Stimulated activated CD4-positive, alpha-beta T cell treated with anti-CD3 and anti-CD28 coated beads, Interleukin-15, amount 100 ng/mL, for 24 hours (primary cell): ENCODE results near the gene DLG2.
"Not testable (repeated sequence)": the region's sequence is repeated elsewhere in the genome, so short reads cannot be mapped to it uniquely, and the experiment has no call there.

Source experiments
- DNase-seq: peaks from one replicate; pipeline ENCODE4 v3.0.0-alpha.2; 2020

DLG2 gene

GRCh38 chr11:83809274-83809673, 1817.9 kb downstream of the DLG2 start:
- no peak for DNase-seq

- no peak for DNase-seq
Observed at GRCh38 chr11:83801799-83802198, 1825.3 kb downstream of the DLG2 start.

- no peak for DNase-seq
Observed at GRCh38 chr11:83793310-83793709, 1833.8 kb downstream of the DLG2 start.

GRCh38 chr11:83791557-83791956, 1835.6 kb downstream of the DLG2 start:
- no peak for DNase-seq

GRCh38 chr11:83785942-83786341, 1841.2 kb downstream of the DLG2 start:
- DNase-seq: no peak

GRCh38 chr11:83784419-83784818, 1842.7 kb downstream of the DLG2 start:
- no peak for DNase-seq

GRCh38 chr11:83782329-83782728, 1844.8 kb downstream of the DLG2 start:
- no peak for DNase-seq

GRCh38 chr11:83779876-83780275, 1847.3 kb downstream of the DLG2 start:
- DNase-seq: no peak

GRCh38 chr11:83778596-83778995, 1848.5 kb downstream of the DLG2 start:
- no peak for DNase-seq

GRCh38 chr11:83773950-83774880, 1852.9 kb downstream of the DLG2 start:
- no peak for DNase-seq

GRCh38 chr11:83768489-83768888, 1858.7 kb downstream of the DLG2 start:
- no peak for DNase-seq

GRCh38 chr11:83766932-83767331, 1860.2 kb downstream of the DLG2 start:
- DNase-seq: no peak

GRCh38 chr11:83764643-83765042, 1862.5 kb downstream of the DLG2 start:
- DNase-seq: no peak

- no peak for DNase-seq
Observed at GRCh38 chr11:83760932-83761331, 1866.2 kb downstream of the DLG2 start.

GRCh38 chr11:83759148-83759547, 1868.0 kb downstream of the DLG2 start:
- DNase-seq: no peak

- DNase-seq: no peak
Observed at GRCh38 chr11:83751041-83751440, 1876.1 kb downstream of the DLG2 start.

- no peak for DNase-seq
Observed at GRCh38 chr11:83746921-83747585, 1880.1 kb downstream of the DLG2 start.

GRCh38 chr11:83744620-83745192, 1882.4 kb downstream of the DLG2 start:
- DNase-seq: no peak

GRCh38 chr11:83736684-83737083, 1890.5 kb downstream of the DLG2 start:
- no peak for DNase-seq

- DNase-seq: no peak
Observed at GRCh38 chr11:83734120-83734519, 1893.0 kb downstream of the DLG2 start.

- DNase-seq: not testable (repeated sequence)
Observed at GRCh38 chr11:83731288-83731687, 1895.9 kb downstream of the DLG2 start.

- no peak for DNase-seq
Observed at GRCh38 chr11:83728281-83728680, 1898.9 kb downstream of the DLG2 start.

GRCh38 chr11:83727251-83727650, 1899.9 kb downstream of the DLG2 start:
- no peak for DNase-seq

- no peak for DNase-seq
Observed at GRCh38 chr11:83726316-83726715, 1900.8 kb downstream of the DLG2 start.
